GM12864 (cell line): ENCODE measurements around the gene FAM120B.

Experiments
- DNase-seq: peaks from one replicate; pipeline ENCODE4 v3.0.0-alpha.2; 2011; ENCODE audit warnings: low read depth
- H3K4me3 ChIP-seq: 2 replicates; pipeline ENCODE4 v1.5.1; 2011; ENCODE audit warnings: mild to moderate bottlenecking, low read depth, low read length, control low read depth
- CTCF ChIP-seq: IDR thresholded peaks from 2 replicates; pipeline ENCODE4 v1.5.1; 2011; ENCODE audit warnings: low read depth, mild to moderate bottlenecking, moderate library complexity, low read length, control low read depth, inconsistent platforms; ENCODE audit errors: missing control alignments

FAM120B gene

DNA sequence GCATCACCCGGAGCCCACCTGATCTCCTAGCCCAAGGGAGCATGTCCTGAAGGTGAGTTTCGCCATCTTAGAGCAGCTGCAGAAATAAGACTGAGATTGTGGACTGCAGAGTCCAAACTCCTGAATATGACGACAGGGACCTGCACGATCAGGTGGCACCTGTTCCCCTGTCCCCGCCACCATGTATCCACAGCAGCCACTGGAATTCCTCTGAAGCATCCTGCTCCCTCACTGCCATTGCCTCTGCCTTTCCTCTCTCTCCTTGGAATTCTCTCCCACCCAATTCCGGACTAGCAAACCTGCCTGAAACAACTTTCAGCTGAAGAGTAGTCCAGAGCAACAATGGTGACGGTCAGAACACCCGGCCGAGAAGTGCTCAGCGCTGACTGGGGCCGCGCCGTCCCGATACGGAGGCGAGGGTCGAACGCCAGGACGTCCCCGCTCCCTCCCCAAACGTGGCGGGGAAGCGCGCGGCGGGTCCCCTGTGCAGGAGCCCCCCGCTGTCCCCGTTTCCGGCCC, 694 bp upstream of the FAM120B start:
- no peak for TF ChIP-seq CTCF
- no peak for DNase-seq
- H3K4me3 ChIP-seq: peak overlapping the region; percentile 97

DNA sequence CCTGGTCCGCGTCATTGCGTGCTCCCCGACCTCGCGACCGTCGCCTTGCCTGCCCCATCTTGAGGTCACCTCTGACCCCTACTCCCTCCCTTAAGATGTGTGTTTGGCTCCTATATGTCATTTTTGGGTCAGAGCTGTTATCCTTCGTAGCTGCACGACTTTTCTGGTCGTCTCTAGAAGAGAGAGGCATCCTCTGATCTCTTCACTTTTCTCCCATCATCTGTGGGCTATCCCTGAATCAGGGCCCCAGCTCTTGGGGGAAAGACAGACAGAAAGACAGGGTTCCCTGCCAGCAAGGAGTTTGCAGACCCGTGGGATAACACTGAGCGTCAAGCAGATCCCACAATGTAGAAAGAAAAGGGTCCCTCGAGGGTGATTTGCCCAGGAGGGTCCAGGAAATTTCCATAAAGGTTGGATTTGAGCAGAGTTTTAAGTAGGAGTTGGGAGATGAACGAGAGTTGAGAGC, 555 bp downstream of the FAM120B start:
- H3K4me3 ChIP-seq: peak overlapping the region; percentile 97
- DNase-seq: no peak
- no peak for TF ChIP-seq CTCF

- DNase-seq: no peak
- no peak overlapping the region for H3K4me3 ChIP-seq
- no peak for TF ChIP-seq CTCF
Measured at GRCh38 chr6:170308761-170309160, 2.2 kb downstream of the FAM120B start.

DNA sequence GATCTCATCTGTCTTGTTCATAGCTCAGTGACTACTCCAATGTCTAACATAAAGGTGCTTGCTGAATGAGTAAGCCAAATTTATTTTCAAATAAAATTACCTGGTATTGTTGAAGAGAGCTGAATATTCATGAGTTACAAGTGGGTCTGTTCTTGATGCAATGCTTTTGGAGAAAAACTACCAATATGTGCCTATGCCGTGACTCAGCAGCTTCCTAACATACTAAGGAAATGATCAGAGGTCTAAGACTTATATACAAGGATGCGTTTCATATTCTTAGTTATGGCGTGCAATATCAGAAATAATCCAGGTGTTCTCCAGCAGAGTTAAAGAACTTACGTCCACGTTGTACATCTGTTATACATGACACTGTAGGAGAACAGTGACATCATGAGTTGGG, 5.1 kb downstream of the FAM120B start:
- DNase-seq: no peak
- TF ChIP-seq CTCF: no peak
- H3K4me3 ChIP-seq: no peak overlapping the region

DNA sequence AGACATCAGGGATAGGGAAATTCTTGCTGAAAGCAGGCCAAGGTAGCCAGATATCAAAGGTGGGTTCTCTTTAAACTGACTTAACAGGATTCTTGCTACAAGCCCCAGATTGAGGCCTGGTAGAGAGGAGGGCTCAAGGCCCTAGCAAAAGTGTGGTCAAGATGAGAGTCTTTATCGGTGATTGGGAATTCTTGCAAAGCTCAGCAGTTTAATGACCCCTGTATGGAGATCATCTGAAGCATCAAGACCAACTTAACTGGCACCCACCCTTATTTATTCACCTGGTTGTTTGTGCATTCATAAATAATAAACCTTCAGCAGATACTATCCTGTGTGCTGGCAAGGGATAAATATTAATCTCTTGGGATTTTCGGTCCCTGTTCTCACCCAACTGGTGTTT, 6.3 kb downstream of the FAM120B start:
- TF ChIP-seq CTCF: no peak
- H3K4me3 ChIP-seq: no peak overlapping the region
- no peak for DNase-seq

DNA sequence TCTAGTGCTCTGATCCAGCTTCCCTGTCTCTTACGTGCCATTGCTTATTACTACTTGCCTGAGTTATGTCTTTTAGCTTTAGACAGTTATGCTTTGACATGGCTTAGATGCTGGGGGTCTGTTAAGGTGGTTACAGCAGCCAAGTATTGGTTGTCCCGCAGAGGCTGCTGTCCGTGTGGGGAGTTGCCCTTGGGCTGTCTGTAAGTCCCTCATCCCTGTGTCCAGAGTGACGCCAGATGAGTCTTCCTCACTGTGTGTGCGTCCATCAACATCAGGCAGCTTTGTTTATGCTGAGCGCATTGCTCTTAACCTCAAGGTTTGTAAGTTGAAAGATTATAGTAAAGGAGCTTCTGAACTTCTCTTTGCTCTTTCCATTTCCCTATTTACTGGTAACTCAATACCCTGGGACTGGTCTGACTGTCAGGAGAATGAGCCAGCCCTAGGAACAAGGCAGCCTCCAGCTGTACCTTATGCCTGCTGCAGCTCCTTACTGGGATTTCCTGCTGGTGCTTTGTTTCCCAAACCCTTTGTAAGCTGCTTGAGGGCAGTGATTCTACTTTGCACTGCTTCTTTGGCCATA, 7.2 kb downstream of the FAM120B start:
- TF ChIP-seq CTCF: no peak
- no peak overlapping the region for H3K4me3 ChIP-seq
- DNase-seq: no peak

DNA sequence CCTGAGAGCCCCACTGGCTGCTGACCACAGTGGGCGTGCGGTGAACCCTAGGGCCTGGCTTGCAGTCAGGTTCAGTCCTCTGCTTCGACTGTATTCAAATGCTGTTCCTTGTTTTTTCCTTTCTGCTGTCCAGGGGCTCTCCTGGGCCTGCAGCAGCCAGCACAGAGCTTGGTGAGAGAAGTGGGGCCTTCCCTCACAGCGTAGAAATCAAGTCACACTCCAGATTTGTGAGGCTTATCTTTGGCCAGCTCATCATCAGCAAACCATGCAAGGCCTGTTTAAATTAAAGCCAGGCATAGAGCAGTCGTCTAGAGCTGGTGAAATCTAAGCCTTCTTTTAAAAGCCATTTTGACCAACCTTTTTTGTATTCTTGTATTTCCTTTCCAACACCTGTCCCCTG, 8.4 kb downstream of the FAM120B start:
- TF ChIP-seq CTCF: no peak
- H3K4me3 ChIP-seq: no peak overlapping the region
- no peak for DNase-seq
